ENCODE data around the gene CEBPG. TPM values are rescaled to one million over a fixed set of nuclear protein-coding genes. Genes with fewer than 3 reads are reported as not detected.

The CEBPG gene
- total and polyA plus RNA-seq, 3 experiments from 2014 or later, result 12.3 to 27.9 (median 27.8) TPM

DNA sequence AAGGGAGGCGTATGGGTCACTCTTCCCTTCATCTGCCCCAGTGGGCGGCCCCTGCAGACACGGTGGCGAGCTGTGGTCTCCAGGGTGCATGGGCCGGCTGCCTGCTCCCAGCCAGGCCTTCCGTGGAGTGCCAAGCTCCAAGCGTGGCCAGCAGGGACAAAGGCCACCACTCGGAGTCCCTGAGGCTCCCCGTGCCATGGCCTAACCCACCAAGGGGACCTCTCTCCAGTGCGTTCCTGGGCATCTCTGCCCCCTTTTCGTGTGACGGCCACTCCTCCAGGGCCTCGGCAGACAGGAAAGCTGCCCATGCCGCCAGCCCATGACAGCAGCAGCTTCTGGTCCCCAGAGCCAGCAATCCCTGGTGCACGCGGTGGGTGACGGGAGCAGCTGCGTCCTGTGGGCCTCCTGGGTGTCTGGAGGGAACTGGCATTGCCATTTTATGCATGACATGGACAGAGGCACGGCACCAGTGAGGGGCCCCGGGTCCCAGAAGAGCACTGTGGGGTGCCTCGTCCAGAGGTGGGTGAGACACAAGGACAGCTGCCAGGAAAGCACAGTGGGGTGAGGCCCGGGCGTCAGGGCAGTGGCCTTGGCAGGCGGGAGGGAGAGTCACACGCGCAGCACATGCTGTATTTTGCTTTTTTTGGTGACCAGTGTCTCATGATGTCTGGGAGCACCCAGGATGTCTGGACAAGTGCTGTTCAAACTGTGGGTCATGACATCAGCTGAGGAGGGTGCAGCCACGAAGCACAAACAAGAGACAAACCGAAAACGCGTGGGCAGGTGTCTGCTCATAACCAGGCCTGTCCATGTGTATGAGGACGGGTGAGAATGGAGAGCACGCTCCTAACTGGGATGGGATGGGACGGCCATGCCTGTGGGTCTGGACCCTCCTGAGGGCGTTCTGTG, 32.3 kb downstream of the CEBPG start:
- Mint-ChIP-seq H3K36me3 (peaks cover 0 to 13% (median 2%) of the 10 kb centered on the region in 3 donors), H3K27me3 (no peaks in the 10 kb centered on the region), H3K27ac (peak overlapping the region in 2 of 8 donors; percentile 14 to 15), H3K4me1 (no peaks in the 10 kb centered on the region), H3K4me3 (no peak overlapping the region), H3K9me3 (no peaks in the 10 kb centered on the region)
- no peaks in the 10 kb centered on the region for H3K9me3 ChIP-seq (ENCODE audit: low read length)
- H3K4me1 ChIP-seq (ENCODE audit: insufficient read depth, low read length), result no peaks in the 10 kb centered on the region
- H3K27me3 ChIP-seq (ENCODE audit: insufficient read depth, low read length, poor library complexity, severe bottlenecking), result no peaks in the 10 kb centered on the region
- POLR2A ChIA-PET, result interaction anchor here (0.5 kb wide), 1 partner anchor 442 kb away, joined by 4 read pairs; no protein-coding TSS in a partner anchor
- H3K36me3 ChIP-seq (ENCODE audit: insufficient read depth, low read length), result no peaks in the 10 kb centered on the region
- CTCF ChIA-PET, result interaction anchor here (0.7 to 6.2 kb wide), 13 partner anchors 8 to 281 kb away, joined by 3 to 70 read pairs (median 4); no protein-coding TSS in a partner anchor
- no peak overlapping the region for H3K27ac ChIP-seq (ENCODE audit: low read depth, low read length)
- peak in 1 of 5 donors; percentile 41 for DNase-seq
- H3K4me3 ChIP-seq (ENCODE audit: low read length), result no peak overlapping the region

DNA sequence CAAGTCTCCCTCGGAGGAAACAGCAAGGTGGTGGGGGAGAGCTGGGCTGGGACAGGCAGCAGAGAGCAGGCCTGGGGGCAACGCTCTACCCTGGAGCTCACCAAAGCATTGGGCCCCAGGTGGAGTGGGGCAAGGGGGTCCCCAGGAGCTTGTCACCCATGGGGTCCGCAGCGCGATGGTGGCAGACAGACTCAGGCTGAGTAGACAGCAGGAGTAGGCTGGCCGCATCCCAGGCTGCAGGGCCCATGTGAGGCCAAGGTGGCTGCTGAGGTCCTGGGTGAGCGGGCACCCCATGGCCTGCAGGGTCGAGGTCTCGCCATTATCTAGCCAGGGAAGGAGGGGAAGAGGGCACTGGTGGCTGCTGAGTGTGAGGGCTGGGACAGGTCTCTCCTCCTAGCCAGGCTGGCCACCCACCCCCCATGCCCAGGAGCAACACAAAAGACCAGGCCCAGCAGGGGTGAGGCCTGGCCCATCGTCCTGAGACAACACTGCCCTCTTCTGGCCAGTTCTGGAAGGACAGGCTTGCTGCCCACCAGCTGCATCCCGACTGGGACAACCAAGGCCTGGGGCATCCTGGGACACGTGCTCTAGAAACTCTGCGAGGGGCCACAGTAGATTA, 33.1 kb downstream of the CEBPG start:
- peak overlapping the region in 1 of 8 donors; percentile 54 for H3K27ac Mint-ChIP-seq
- H3K4me3 Mint-ChIP-seq, result peak overlapping the region in 1 of 7 donors; percentile 48
- Histone ChIP-seq H3K36me3 (ENCODE audit: insufficient read depth, low read length) (no peaks in the 10 kb centered on the region), H3K27me3 (ENCODE audit: insufficient read depth, low read length, poor library complexity, severe bottlenecking) (no peaks in the 10 kb centered on the region), H3K27ac (ENCODE audit: low read depth, low read length) (no peak overlapping the region), H3K4me1 (ENCODE audit: insufficient read depth, low read length) (no peaks in the 10 kb centered on the region), H3K4me3 (ENCODE audit: low read length) (no peak overlapping the region), H3K9me3 (ENCODE audit: low read length) (no peaks in the 10 kb centered on the region)
- no peaks in the 10 kb centered on the region for H3K27me3 Mint-ChIP-seq
- ChIA-PET POLR2A (interaction anchor here (0.5 kb wide), 1 partner anchor 442 kb away, joined by 4 read pairs; no protein-coding TSS in a partner anchor), CTCF (interaction anchor here (0.6 to 6.2 kb wide), 19 partner anchors 9 to 262 kb away, joined by 3 to 70 read pairs (median 4); no protein-coding TSS in a partner anchor)
- H3K9me3 Mint-ChIP-seq, result no peaks in the 10 kb centered on the region
- DNase-seq, result peak; percentile 47 to 78 (median 64)
- H3K36me3 Mint-ChIP-seq, result peaks cover 0 to 16% (median 2%) of the 10 kb centered on the region in 3 donors
- no peaks in the 10 kb centered on the region for H3K4me1 Mint-ChIP-seq

- H3K4me1 ChIP-seq (ENCODE audit: insufficient read depth, low read length), result no peaks in the 10 kb centered on the region
- Mint-ChIP-seq H3K4me1 (no peaks in the 10 kb centered on the region), H3K27ac (no peak overlapping the region), H3K9me3 (no peaks in the 10 kb centered on the region), H3K4me3 (no peak overlapping the region), H3K27me3 (no peaks in the 10 kb centered on the region), H3K36me3 (peaks cover 0 to 16% (median 2%) of the 10 kb centered on the region in 3 donors)
- ChIA-PET CTCF (interaction anchor here (0.6 to 6.2 kb wide), 17 partner anchors 9 to 184 kb away, joined by 3 to 70 read pairs (median 4); no protein-coding TSS in a partner anchor), POLR2A (no interaction called here)
- no peaks in the 10 kb centered on the region for H3K27me3 ChIP-seq (ENCODE audit: insufficient read depth, low read length, poor library complexity, severe bottlenecking)
- H3K27ac ChIP-seq (ENCODE audit: low read depth, low read length), result no peak overlapping the region
- no peak overlapping the region for H3K4me3 ChIP-seq (ENCODE audit: low read length)
- H3K36me3 ChIP-seq (ENCODE audit: insufficient read depth, low read length), result no peaks in the 10 kb centered on the region
- H3K9me3 ChIP-seq (ENCODE audit: low read length), result no peaks in the 10 kb centered on the region
- DNase-seq, result peak in 1 of 5 donors; percentile 31
Observed at GRCh38 chr19:33407140-33407551, 33.6 kb downstream of the CEBPG start.

GRCh38 chr19:33407716-33408115, 34.2 kb downstream of the CEBPG start:
- Mint-ChIP-seq H3K4me1 (no peaks in the 10 kb centered on the region), H3K4me3 (no peak overlapping the region), H3K36me3 (peaks cover 0 to 16% (median 2%) of the 10 kb centered on the region in 3 donors), H3K9me3 (no peaks in the 10 kb centered on the region), H3K27me3 (no peaks in the 10 kb centered on the region), H3K27ac (peak overlapping the region in 1 of 8 donors; percentile 73)
- Histone ChIP-seq H3K4me3 (ENCODE audit: low read length) (no peak overlapping the region), H3K27me3 (ENCODE audit: insufficient read depth, low read length, poor library complexity, severe bottlenecking) (no peaks in the 10 kb centered on the region), H3K9me3 (ENCODE audit: low read length) (no peaks in the 10 kb centered on the region), H3K27ac (ENCODE audit: low read depth, low read length) (no peak overlapping the region), H3K4me1 (ENCODE audit: insufficient read depth, low read length) (no peaks in the 10 kb centered on the region), H3K36me3 (ENCODE audit: insufficient read depth, low read length) (no peaks in the 10 kb centered on the region)
- peak in 1 of 5 donors; percentile 27 for DNase-seq
- ChIA-PET CTCF (interaction anchor here (0.6 to 6.2 kb wide), 9 partner anchors 8 to 172 kb away, joined by 3 to 70 read pairs (median 4); no protein-coding TSS in a partner anchor), POLR2A (no interaction called here)

DNA sequence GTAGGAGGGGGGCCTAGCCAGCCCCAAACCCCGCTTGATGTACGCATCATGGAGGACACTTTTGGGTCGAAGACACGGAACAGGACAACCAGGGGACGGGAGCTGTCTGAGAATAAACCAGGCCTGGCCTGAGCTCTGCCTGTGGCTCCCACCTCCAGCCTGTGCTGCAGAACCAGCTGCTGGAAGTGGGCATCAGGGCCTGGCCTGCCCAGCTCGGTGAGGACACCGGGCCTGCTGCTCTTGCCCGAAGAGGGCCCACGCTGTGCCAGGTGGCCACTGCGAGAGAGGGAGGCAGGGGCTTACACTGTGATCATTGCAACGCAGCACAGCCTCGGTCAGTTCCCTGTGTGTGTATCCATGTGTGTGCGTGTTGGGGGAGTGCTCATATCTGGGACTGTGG, 34.6 kb downstream of the CEBPG start:
- ChIA-PET CTCF (interaction anchor here (0.6 to 6.2 kb wide), 4 partner anchors 8 to 172 kb away, joined by 3 to 70 read pairs (median 3); no protein-coding TSS in a partner anchor), POLR2A (no interaction called here)
- Histone ChIP-seq H3K36me3 (ENCODE audit: insufficient read depth, low read length) (no peaks in the 10 kb centered on the region), H3K27me3 (ENCODE audit: insufficient read depth, low read length, poor library complexity, severe bottlenecking) (no peaks in the 10 kb centered on the region), H3K27ac (ENCODE audit: low read depth, low read length) (no peak overlapping the region), H3K4me1 (ENCODE audit: insufficient read depth, low read length) (no peaks in the 10 kb centered on the region), H3K9me3 (ENCODE audit: low read length) (no peaks in the 10 kb centered on the region), H3K4me3 (ENCODE audit: low read length) (no peak overlapping the region)
- Mint-ChIP-seq H3K9me3 (no peaks in the 10 kb centered on the region), H3K4me1 (no peaks in the 10 kb centered on the region), H3K27me3 (no peaks in the 10 kb centered on the region), H3K4me3 (no peak overlapping the region), H3K36me3 (peaks cover 0 to 16% (median 2%) of the 10 kb centered on the region in 3 donors), H3K27ac (peak overlapping the region in 1 of 8 donors; percentile 73)
- DNase-seq, result peak in 1 of 5 donors; percentile 34

GRCh38 chr19:33408538-33409434, 35.3 kb downstream of the CEBPG start:
- no peaks in the 10 kb centered on the region for H3K27me3 ChIP-seq (ENCODE audit: insufficient read depth, low read length, poor library complexity, severe bottlenecking)
- peaks cover 0 to 16% (median 2%) of the 10 kb centered on the region in 3 donors for H3K36me3 Mint-ChIP-seq
- H3K27me3 Mint-ChIP-seq, result no peaks in the 10 kb centered on the region
- no peaks in the 10 kb centered on the region for H3K9me3 Mint-ChIP-seq
- H3K27ac ChIP-seq (ENCODE audit: low read depth, low read length), result no peak overlapping the region
- ChIA-PET POLR2A (no interaction called here), CTCF (interaction anchor here (0.6 to 6.2 kb wide), 9 partner anchors 7 to 257 kb away, joined by 3 to 70 read pairs (median 3); no protein-coding TSS in a partner anchor)
- H3K27ac Mint-ChIP-seq, result no peak overlapping the region
- H3K4me1 Mint-ChIP-seq, result no peaks in the 10 kb centered on the region
- no peaks in the 10 kb centered on the region for H3K36me3 ChIP-seq (ENCODE audit: insufficient read depth, low read length)
- no peak overlapping the region for H3K4me3 ChIP-seq (ENCODE audit: low read length)
- H3K4me3 Mint-ChIP-seq, result no peak overlapping the region
- no peaks in the 10 kb centered on the region for H3K9me3 ChIP-seq (ENCODE audit: low read length)
- no peaks in the 10 kb centered on the region for H3K4me1 ChIP-seq (ENCODE audit: insufficient read depth, low read length)
- peak in 1 of 5 donors; percentile 15 for DNase-seq

DNA sequence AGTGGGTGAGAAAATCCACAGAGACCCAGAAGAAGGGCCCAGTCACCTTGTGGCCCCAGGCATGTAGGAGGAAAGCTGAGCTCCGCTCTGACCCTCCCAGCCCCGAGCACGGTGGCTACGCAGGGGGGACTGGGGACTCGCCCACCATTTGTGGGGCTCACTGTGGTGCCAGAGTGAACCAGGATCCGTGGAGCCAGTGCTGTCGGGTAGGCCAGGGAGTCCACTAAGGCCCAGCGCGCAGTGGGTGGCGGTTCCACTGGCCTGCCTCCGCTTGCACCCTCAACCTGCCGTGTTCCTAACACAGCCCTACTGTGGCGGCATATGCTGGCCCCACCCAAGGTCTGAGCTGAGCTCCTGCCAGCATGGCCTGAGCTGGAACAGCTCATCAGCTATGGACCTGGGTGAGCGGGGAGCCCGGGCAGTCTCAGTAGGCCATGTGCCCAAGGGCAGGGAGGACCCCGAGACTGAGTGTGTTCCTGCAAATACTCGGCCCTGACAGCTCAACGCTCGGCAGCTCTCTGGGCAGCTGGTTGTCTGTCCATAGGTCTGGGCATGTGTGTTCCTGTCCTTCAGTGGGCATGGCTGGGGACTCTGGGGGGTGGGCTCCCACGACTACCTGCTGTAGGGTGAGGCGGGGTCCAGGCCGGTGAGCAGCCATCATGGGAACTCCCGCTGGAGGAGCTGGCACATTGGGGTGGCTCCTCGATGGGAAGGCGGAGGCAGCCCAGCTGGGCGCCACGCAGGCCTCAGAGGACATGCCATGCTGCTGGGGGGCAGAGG, 36.6 kb downstream of the CEBPG start:
- Histone ChIP-seq H3K36me3 (ENCODE audit: insufficient read depth, low read length) (no peaks in the 10 kb centered on the region), H3K27me3 (ENCODE audit: insufficient read depth, low read length, poor library complexity, severe bottlenecking) (no peaks in the 10 kb centered on the region), H3K9me3 (ENCODE audit: low read length) (no peaks in the 10 kb centered on the region), H3K4me3 (ENCODE audit: low read length) (no peak overlapping the region), H3K4me1 (ENCODE audit: insufficient read depth, low read length) (no peaks in the 10 kb centered on the region), H3K27ac (ENCODE audit: low read depth, low read length) (no peak overlapping the region)
- peaks cover 0 to 14% (median 2%) of the 10 kb centered on the region in 3 donors for H3K36me3 Mint-ChIP-seq
- POLR2A ChIA-PET, result no interaction called here
- CTCF ChIA-PET, result interaction anchor here (0.6 to 1.5 kb wide), 5 partner anchors 21 to 964 kb away, joined by 3 to 4 read pairs (median 3); no protein-coding TSS in a partner anchor
- no peaks in the 10 kb centered on the region for H3K9me3 Mint-ChIP-seq
- no peak overlapping the region for H3K4me3 Mint-ChIP-seq
- DNase-seq, result peak in 1 of 5 donors; percentile 30
- no peaks in the 10 kb centered on the region for H3K4me1 Mint-ChIP-seq
- H3K27me3 Mint-ChIP-seq, result no peaks in the 10 kb centered on the region
- no peak overlapping the region for H3K27ac Mint-ChIP-seq

Data from CD8-positive, alpha-beta memory T cell (primary cell).